GM19351 (cell line): ENCODE data around the gene PFKFB2.

ENCODE experiments used
- ATAC-seq: cut with Tn5 transposase; IDR thresholded peaks from one replicate; pipeline ENCODE4 v1.9.1; 2021; ENCODE audit warnings: mild to moderate bottlenecking, moderate library complexity; ENCODE audit not compliant: unreplicated experiment

Gene PFKFB2

DNA sequence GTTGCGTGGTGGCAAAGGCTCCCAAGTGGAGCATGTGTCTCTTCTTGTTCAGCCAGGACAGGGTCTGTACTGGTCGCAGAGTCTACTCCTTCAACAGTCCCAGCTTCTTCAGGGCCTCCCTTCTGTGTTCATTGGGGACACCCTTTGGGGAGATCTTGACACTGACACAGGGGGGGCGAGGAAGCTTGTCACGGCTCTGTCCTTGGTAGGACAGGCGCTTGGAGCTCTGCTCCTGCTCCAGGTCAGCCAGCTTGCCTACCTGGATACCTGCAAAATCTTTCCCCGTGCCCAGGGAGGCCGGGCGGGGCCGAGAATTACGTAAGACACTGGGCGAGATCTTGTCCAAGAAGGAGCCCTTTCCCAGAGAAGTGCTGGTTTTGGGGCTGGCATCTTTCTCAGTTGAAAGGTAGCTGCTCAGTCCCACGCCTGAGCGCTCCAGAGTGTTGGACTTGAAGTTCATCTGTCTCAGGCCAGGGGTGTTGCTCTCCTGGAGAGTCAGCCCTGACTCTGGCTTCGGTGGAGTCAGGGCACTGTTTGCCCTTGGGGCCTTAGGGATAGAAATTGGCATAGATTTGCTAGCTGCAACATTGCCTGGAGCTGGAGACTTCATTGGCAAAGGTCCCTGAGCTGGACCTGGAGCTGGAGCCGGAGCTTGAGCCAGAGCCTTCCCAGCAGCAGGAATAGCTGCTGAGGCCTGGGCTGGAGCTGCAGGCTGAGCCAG lies 31.0 kb upstream of the PFKFB2 start:
- ATAC-seq: no peak

DNA sequence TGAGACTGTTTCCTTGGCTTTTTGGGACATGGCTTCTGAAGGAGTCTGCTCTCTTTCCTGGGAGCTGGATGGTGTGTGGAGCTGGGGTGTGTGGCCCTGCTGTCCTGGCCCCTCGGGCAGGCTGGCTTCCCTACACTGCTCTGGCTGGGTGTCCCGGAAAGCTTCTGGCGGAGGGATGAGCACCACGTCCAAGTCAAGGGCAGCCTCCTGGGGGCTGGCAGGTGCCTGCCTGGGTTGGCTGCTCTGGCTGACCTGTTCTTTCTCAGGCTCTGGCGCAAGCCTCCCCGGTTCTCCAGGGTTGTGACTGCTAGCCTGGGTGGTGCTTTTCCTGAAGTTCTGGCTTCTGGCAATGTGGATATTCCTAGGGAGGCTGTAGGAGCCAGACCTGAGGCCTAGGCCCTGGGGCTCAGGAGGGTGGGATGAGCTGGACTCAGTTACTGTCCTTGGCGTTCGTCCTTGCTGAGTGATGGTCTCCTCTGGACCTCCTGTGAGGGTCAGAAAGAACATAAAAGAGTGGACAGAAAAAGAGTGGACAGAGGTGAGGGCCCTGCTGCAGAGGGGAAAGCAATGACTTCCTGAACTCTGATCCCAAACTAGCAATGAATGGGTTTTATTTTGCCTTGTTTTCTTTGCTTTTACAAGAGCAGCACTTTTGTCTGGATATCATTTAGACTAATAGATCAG lies 29.9 kb upstream of the PFKFB2 start:
- no peak for ATAC-seq

GRCh38 chr1:207024202-207025145 lies 28.6 kb upstream of the PFKFB2 start:
- ATAC-seq: no peak

DNA sequence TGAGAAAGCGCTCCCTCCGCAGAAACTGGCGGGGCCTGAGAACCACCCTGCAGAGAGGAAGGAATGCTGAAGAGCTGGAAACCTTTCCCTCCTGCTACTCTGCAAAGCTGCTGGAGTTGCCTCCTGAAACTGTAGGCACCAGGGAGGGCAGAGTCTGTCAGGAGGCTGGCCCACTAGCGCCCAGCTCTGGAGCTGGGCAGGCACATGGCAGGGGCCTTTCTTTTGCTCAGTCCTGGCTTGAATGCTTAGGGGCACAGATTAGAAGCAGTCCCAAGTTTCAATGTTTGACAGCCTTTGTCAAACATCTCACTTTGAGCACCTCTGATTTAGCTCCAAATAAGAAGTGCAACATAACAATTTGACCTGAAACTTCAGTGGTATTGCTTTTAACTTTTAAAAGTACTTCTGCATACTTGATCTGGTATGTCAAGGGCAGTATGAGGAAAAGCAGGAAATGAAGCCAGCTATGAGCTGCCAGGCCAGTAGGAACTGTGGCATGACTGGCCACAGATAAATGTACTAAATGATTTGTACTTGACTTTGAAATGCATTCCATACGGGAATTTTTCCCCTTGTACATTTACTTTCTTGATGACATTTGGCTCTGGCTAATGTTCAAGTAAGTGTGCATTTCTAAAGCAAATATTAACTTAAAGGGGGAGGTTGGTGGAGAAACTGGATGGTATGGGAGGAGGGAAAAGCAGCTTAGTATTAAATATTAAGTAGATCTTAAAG lies 27.8 kb upstream of the PFKFB2 start:
- no peak for ATAC-seq

GRCh38 chr1:207026104-207026534 lies 27.0 kb upstream of the PFKFB2 start:
- ATAC-seq: no peak

- ATAC-seq: no peak
Observed at GRCh38 chr1:207027206-207027777, 25.8 kb upstream of the PFKFB2 start.

DNA sequence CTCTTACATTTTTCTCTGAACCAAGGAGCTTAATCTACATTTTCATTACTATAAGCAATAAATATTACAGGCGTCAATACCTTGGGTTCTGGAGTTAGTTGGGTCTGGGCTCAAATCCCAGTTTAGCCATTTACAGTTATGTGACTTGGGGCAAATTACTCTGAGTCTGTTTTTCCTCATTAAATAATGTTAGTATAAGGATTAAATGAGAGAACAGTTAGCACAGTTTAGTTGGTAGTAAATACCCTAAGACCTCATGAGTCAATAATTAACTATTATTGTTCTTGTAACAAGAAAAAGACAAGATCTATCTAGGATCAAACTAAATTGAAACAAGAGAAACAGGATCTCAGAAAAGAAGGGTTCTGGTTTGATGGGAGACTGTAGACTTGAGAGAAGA lies 25.2 kb upstream of the PFKFB2 start:
- no peak for ATAC-seq

GRCh38 chr1:207028884-207029650 lies 24.0 kb upstream of the PFKFB2 start:
- no peak for ATAC-seq

GRCh38 chr1:207029701-207030521 lies 23.2 kb upstream of the PFKFB2 start:
- no peak for ATAC-seq

DNA sequence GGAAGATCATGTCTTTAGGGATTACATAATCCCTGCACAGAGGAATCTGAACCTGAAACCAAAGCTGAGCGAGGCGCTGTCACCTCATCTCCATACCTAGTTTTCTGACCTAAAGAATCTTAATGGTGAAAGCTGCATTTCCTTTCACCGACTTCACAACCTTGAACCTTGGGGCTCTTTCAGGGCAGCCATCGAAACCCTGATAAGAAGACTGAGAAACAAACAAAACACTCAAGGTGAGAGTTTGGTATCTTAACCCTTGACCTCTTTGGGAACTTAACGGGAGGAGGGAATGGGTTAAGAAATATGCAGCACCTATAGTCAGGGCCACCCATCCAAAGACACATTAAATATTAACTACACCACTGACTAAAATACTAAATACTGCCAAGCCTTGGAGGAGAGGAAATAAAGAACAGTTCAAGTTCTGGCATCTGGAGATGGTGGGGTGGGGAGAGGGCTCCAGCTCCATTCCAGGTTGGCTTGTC lies 22.5 kb upstream of the PFKFB2 start:
- no peak for ATAC-seq

DNA sequence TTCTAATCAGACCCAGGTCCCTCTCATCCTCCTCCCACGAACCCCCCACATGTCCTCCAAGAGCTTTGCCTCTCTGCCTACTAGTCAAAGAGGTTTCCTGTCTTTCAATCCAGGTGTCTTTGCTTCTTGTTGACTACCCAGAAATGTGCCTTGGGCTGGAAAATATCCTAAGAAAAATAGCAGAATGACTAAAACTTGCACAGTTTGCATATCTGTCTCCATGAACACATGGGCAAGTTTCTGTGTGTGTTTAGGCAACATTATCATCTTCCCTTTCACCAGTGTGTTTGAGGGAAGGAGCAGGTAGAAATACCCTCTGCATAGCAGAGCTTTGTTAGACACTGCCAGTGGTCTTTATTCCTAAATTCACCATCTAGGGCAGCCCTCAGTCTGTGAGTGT lies 22.1 kb upstream of the PFKFB2 start:
- no peak for ATAC-seq

DNA sequence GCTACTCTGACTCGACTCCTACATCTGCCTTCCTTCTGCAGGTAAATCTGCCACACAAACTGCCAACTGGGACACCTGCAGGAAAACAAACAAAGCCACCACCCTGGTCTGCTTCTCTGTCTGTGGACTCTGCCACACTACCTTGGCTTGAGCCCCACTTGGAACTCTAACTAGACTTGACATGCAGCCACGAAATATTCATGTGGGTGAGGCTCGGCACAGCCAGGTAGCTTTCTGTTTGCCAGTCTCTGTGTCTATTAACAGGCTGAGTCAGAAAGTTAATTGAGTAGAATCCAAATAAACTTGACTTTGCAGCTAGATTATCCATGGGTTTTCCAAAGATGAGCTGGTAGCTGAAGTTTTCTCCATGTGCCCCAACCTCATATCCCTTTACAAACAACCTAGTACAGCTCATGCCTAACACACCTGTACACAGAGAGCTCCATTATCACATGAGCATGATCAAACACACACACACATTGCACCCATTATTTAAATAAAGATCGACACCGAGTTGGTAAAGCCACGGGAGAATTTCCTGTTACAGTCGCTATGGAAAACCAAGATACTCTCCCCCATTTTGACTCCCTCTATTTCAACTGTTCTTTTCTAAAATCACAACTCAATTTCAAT lies 21.3 kb upstream of the PFKFB2 start:
- ATAC-seq: no peak

DNA sequence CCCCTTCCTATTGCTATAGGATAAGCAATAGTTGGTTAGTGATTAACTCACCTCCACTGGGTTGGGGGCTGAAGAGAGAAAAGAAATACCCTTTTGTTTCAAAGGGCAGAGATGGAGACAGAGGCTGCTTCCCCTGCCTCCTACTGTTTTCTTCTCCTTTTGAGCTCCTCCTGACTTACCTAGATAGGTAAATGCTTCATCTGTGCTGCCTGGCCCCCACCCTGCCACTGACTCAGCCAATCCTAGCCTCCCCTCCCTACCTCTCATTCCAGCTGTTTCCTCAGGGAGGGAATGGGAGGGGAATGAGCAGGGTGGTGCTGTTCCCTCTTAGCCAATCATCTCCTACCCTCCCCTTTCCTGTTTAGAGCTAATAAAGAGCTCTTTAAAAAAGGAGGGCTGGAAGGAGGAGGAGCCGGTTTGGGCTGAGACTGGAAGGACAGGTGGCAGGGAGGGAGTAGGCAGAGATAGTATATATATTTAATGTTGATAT lies 20.5 kb upstream of the PFKFB2 start, which contains the start of gene C1orf116:
C1orf116 (minus strand) TSS at position 229 of the 490 bp plus-strand sequence. CDS start 5,158 bp downstream, outside the sequence.
- ATAC-seq: no peak

- no peak for ATAC-seq
Observed at GRCh38 chr1:207033302-207033701, 19.8 kb upstream of the PFKFB2 start.

- no peak for ATAC-seq
Observed at GRCh38 chr1:207034208-207034607, 18.9 kb upstream of the PFKFB2 start.

DNA sequence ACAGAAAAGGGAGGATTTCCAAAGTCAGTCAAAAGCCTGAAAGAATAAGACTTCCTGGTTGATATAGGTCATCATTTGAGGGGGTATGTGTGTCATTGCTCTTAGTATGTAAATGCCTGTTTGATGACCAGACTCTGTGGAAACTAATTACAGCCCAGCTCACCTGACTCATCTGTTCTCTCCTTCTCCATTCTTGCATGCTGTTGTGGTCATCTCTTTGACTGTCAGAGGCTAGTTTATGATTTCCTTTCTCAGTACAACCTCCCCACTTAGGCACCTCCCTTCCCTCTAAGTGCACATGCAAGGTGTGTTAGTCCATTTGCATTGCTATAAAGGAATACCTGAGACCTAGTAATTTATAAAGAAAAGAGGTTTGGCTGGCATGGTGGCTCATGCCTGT lies 18.1 kb upstream of the PFKFB2 start:
- no peak for ATAC-seq

GRCh38 chr1:207035877-207036551 lies 17.1 kb upstream of the PFKFB2 start:
- no peak for ATAC-seq
